IMR-90 (cell line): ENCODE results near the gene RHPN2. TPM values are rescaled to one million over a fixed set of nuclear protein-coding genes. Genes with fewer than 3 reads are reported as not detected.

Experiments used
- ATAC-seq: fragments of 200-7000 bp; cut with Tn5 transposase; 2 replicates; pipeline ENCODE4 v1.9.1; 2020; ENCODE audit warnings: low read depth, mild to moderate bottlenecking, moderate library complexity
- BruUV-seq: library from RNA; stranded (reverse); fragments of 400-500 nt; replicated peaks from 2 replicates; lab custom pipeline; 2021; lab: Mats Ljungman, UMichigan
- CTCF ChIA-PET: fragments of 300-600 bp; formaldehyde crosslinking; extraction: SDS; loops from one replicate; lab custom pipeline; 2021; ENCODE audit warnings: antibody characterized with exemption; lab: Yijun Ruan, JAX
- POLR2A ChIA-PET: fragments of 300-600 bp; sonication (Branson Sonifier 250); formaldehyde crosslinking; loops from one replicate; lab custom pipeline; 2022; ENCODE audit warnings: antibody characterized with exemption; ENCODE audit not compliant: unreplicated experiment; lab: Charles Lee
- DNase-seq: peaks from one replicate; pipeline ENCODE4 v3.0.0; 2013
- H2AFZ ChIP-seq: replicated peaks from 2 replicates; pipeline ENCODE3; 2013; ENCODE audit warnings: low read length, mild to moderate bottlenecking; ENCODE audit not compliant: poor library complexity
- H2AK5ac ChIP-seq: 2 replicates; pipeline ENCODE4 v1.6.1; 2013; ENCODE audit warnings: low read depth, low read length, inconsistent platforms
- H2AK9ac ChIP-seq: replicated peaks from 2 replicates; pipeline ENCODE3; 2013; ENCODE audit warnings: mild to moderate bottlenecking, low read depth, low read length, moderate library complexity; ENCODE audit not compliant: poor library complexity
- H2BK120ac ChIP-seq: 2 replicates; pipeline ENCODE4 v1.6.1; 2013; ENCODE audit warnings: low read depth, low read length, inconsistent platforms
- H2BK15ac ChIP-seq: 3 replicates; pipeline ENCODE4 v1.6.1; 2013; ENCODE audit warnings: low read depth, low read length, inconsistent platforms
- H2BK20ac ChIP-seq: 2 replicates; pipeline ENCODE4 v1.6.1; 2013; ENCODE audit warnings: low read depth, mild to moderate bottlenecking, inconsistent platforms, low read length, moderate library complexity
- H2BK5ac ChIP-seq: 2 replicates; pipeline ENCODE4 v1.6.1; 2013; ENCODE audit warnings: mild to moderate bottlenecking, low read depth, low read length, inconsistent platforms; ENCODE audit not compliant: poor library complexity, severe bottlenecking
- H3K14ac ChIP-seq: replicated peaks from 2 replicates; pipeline ENCODE4 v1.6.1; 2013; ENCODE audit warnings: low read depth, low read length, inconsistent platforms
- H3K18ac ChIP-seq: 2 replicates; pipeline ENCODE4 v1.6.1; 2013; ENCODE audit warnings: low read depth, low read length, control low read depth
- H3K23ac ChIP-seq: 2 replicates; pipeline ENCODE4 v1.6.1; 2013; ENCODE audit warnings: low read depth, low read length, inconsistent platforms
- H3K27ac ChIP-seq: 2 replicates; pipeline ENCODE4 v1.5.1; 2013; ENCODE audit warnings: mild to moderate bottlenecking, control low read depth, low read length; ENCODE audit not compliant: insufficient read depth
- H3K27me3 ChIP-seq: 2 replicates; pipeline ENCODE4 v1.6.1; 2013; ENCODE audit warnings: low read length; ENCODE audit not compliant: control insufficient read depth, insufficient read depth
- H3K36me3 ChIP-seq: 2 replicates; pipeline ENCODE4 v1.6.1; 2013; ENCODE audit warnings: low read length, mixed read lengths; ENCODE audit not compliant: control insufficient read depth, insufficient read depth
- H3K4ac ChIP-seq: 2 replicates; pipeline ENCODE4 v1.6.1; 2013; ENCODE audit warnings: low read depth, low read length, inconsistent platforms
- H3K4me1 ChIP-seq: 2 replicates; pipeline ENCODE4 v1.6.1; 2013; ENCODE audit warnings: low read length, mixed read lengths; ENCODE audit not compliant: control insufficient read depth, insufficient read depth
- H3K4me2 ChIP-seq: 2 replicates; pipeline ENCODE4 v1.6.1; 2013; ENCODE audit warnings: low read depth, mild to moderate bottlenecking, control low read depth, low read length, moderate library complexity
- H3K4me3 ChIP-seq: 2 replicates; pipeline ENCODE4 v1.5.1; 2013; ENCODE audit warnings: low read depth, mild to moderate bottlenecking, control low read depth, low read length, moderate library complexity; ENCODE audit not compliant: insufficient read depth
- H3K56ac ChIP-seq: 2 replicates; pipeline ENCODE4 v1.6.1; 2013; ENCODE audit warnings: low read length, inconsistent platforms; ENCODE audit not compliant: insufficient read depth; ENCODE audit errors: extremely low read depth
- H3K79me1 ChIP-seq, 2 experiments: 2 replicates each; pipeline ENCODE4 v1.6.1; 2013; ENCODE audit warnings: low read length in 2 of 2, inconsistent platforms in 1 of 2, low read depth in 1 of 2
- H3K9ac ChIP-seq: 2 replicates; pipeline ENCODE4 v1.6.1; 2013; ENCODE audit warnings: low read depth, low read length, control low read depth
- H3K9me1 ChIP-seq: 2 replicates; pipeline ENCODE4 v1.6.1; 2013; ENCODE audit warnings: low read length, inconsistent platforms; ENCODE audit not compliant: insufficient read depth
- H3K9me3 ChIP-seq: 2 replicates; pipeline ENCODE4 v1.6.1; 2013; ENCODE audit warnings: low read length; ENCODE audit not compliant: control insufficient read depth, insufficient read depth
- H4K20me1 ChIP-seq: 2 replicates; pipeline ENCODE4 v1.6.1; 2013; ENCODE audit warnings: low read length, inconsistent platforms; ENCODE audit not compliant: insufficient read depth
- H4K5ac ChIP-seq: 2 replicates; pipeline ENCODE4 v1.6.1; 2013; ENCODE audit warnings: mild to moderate bottlenecking, low read depth, low read length, control low read depth
- H4K8ac ChIP-seq, 2 experiments: 2 replicates each; pipeline ENCODE4 v1.6.1; 2013; ENCODE audit warnings: low read depth in 2 of 2, low read length in 2 of 2, control low read depth in 1 of 2, inconsistent platforms in 1 of 2
- H4K91ac ChIP-seq: 2 replicates; pipeline ENCODE4 v1.6.1; 2013; ENCODE audit warnings: low read depth, low read length, inconsistent platforms; ENCODE audit not compliant: insufficient read depth
- BHLHE40 ChIP-seq: fragments of 150-350 bp; IDR thresholded peaks from 2 replicates; pipeline ENCODE4 v1.6.1; 2016; ENCODE audit warnings: mild to moderate bottlenecking, low read depth, low read length
- CEBPB ChIP-seq: IDR thresholded peaks from 2 replicates; pipeline ENCODE4 v1.6.1; 2012; ENCODE audit warnings: low read depth, low read length, improper control_type of control experiment
- CHD1 ChIP-seq: IDR thresholded peaks from 2 replicates; pipeline ENCODE4 v1.6.1; 2012; ENCODE audit warnings: low read depth, low read length, improper control_type of control experiment
- FOS ChIP-seq: fragments of 150-350 bp; IDR thresholded peaks from 2 replicates; pipeline ENCODE4 v1.6.1; 2016; ENCODE audit warnings: low read depth, low read length
- MAFK ChIP-seq: IDR thresholded peaks from 2 replicates; pipeline ENCODE4 v1.6.1; 2012; ENCODE audit warnings: low read depth, low read length, improper control_type of control experiment
- MAZ ChIP-seq: IDR thresholded peaks from 2 replicates; pipeline ENCODE4 v1.6.1; 2012; ENCODE audit warnings: low read depth, mild to moderate bottlenecking, low read length, improper control_type of control experiment, moderate library complexity, borderline replicate concordance
- MXI1 ChIP-seq: IDR thresholded peaks from 2 replicates; pipeline ENCODE4 v1.6.1; 2012; ENCODE audit warnings: low read depth, mild to moderate bottlenecking, low read length, moderate library complexity, borderline replicate concordance
- NFE2L2 ChIP-seq: fragments of 150-350 bp; IDR thresholded peaks from 2 replicates; pipeline ENCODE4 v1.6.1; 2016; ENCODE audit warnings: low read depth, mild to moderate bottlenecking, low read length
- POLR2A ChIP-seq: IDR thresholded peaks from 2 replicates; pipeline ENCODE4 v1.6.1; 2012; ENCODE audit warnings: mild to moderate bottlenecking, low read depth, low read length
- RAD21 ChIP-seq: IDR thresholded peaks from 2 replicates; pipeline ENCODE4 v1.6.1; 2012; ENCODE audit warnings: low read length, improper control_type of control experiment
- RCOR1 ChIP-seq: IDR thresholded peaks from 2 replicates; pipeline ENCODE4 v1.6.1; 2012; ENCODE audit warnings: mild to moderate bottlenecking, low read length, improper control_type of control experiment; ENCODE audit not compliant: insufficient replicate concordance
- RFX5 ChIP-seq: IDR thresholded peaks from 2 replicates; pipeline ENCODE4 v1.8.0; 2012; ENCODE audit warnings: low read depth, mild to moderate bottlenecking, low read length, moderate library complexity
- SMC3 ChIP-seq: fragments of 150-350 bp; IDR thresholded peaks from 2 replicates; pipeline ENCODE4 v1.6.1; 2016; ENCODE audit warnings: low read depth, mild to moderate bottlenecking, antibody characterized with exemption, low read length, moderate library complexity
- WGBS, 2 experiments: methylation state at CpG; one replicate each; pipeline versions ENCODE4 v1.1.5 to v1.1.7; 2013; ENCODE audit warnings: missing lambda C conversion rate in 2 of 2; ENCODE audit not compliant: insufficient read length in 1 of 2; ENCODE audit errors: extremely low coverage in 2 of 2; 5-methylcytosine and 5-hydroxymethylcytosine counted together
- dilution Hi-C: fragments of 300-500 bp; cut with HindIII; formaldehyde crosslinking; loops from one replicate; pipeline ENCODE4 v1.14.3; 2018; ENCODE audit warnings: low sequenced_read_pairs; ENCODE audit not compliant: unreplicated experiment
- in situ Hi-C: fragments of 300-500 bp; cut with MboI; formaldehyde crosslinking; loops from 3 replicates; pipeline ENCODE4 v1.14.3; 2019; ENCODE audit warnings: low sequenced_read_pairs, inconsistent platforms, mixed read lengths
- intact Hi-C: fragments of 100-400 bp; cut with micrococcal nuclease; formaldehyde crosslinking; loops from 2 replicates; pipeline ENCODE4 v1.10.0; 2022
- polyA plus RNA-seq, 3 experiments: library from polyadenylated mRNA; depleted of rRNA; stranded (reverse); fragments of >200 nt; gene quantifications; 2 replicates each; pipeline ENCODE4 v1.2.3, GENCODE V29; 2012; ENCODE audit warnings: low replicate concordance in 1 of 3
- total RNA-seq: library from RNA; depleted of rRNA; stranded (reverse); fragments of >200 nt; gene quantifications from 2 replicates; pipeline ENCODE4 v1.2.3, GENCODE V29; 2012
- TF ChIP-seq, protein P1 (sequence below): fragments of 150-350 bp; IDR thresholded peaks from 2 replicates; pipeline ENCODE4 v1.6.1; 2017; ENCODE audit warnings: mild to moderate bottlenecking, antibody characterized with exemption, low read length, low read depth
- TF ChIP-seq, protein P2 (sequence below): conservative IDR thresholded peaks from 2 replicates; pipeline ENCODE4 v1.5.1; 2012; ENCODE audit warnings: mild to moderate bottlenecking, low read depth, low read length, improper control_type of control experiment
- TF ChIP-seq, protein P3 (sequence below): fragments of 150-350 bp; IDR thresholded peaks from 2 replicates; pipeline ENCODE4 v1.6.1; 2016; ENCODE audit warnings: low read depth, mild to moderate bottlenecking, low read length, moderate library complexity, borderline replicate concordance

Gene RHPN2
- total and polyA plus RNA-seq, 2 of the 4 experiments (the other 2 are of a cell fraction) = 2.3 to 4.0 TPM

DNA sequence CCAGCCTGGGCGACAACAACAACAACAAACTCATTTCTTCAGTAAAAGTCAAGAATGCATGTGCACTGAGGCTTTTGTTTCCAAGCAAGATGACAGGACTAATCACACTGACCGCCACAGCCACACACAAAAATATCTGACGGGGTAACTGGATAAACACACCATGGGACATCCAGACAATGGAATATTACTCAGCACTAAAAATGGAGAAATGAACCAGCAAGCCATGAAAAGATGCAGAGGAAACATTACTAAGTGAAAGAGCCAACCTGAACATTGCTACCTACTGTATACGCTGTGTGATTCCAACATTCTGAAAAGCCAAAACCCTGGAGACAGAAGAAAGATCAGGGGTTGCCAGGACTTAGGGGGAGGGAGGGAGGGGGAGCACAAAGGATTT, 56.0 kb downstream of the RHPN2 start:
- Histone ChIP-seq H3K9me1 (no peaks in the 10 kb centered on the region), H2AK9ac (no peak overlapping the region), H4K8ac (no peak overlapping the region), H3K4me1 (no peaks in the 10 kb centered on the region), H4K5ac (no peak overlapping the region), H4K91ac (no peak overlapping the region), H2AFZ (no peak overlapping the region), H3K4me2 (no peak overlapping the region), H3K27ac (no peak overlapping the region), H4K20me1 (no peaks in the 10 kb centered on the region), H2AK5ac (no peak overlapping the region), H3K14ac (no peak overlapping the region), H2BK120ac (no peak overlapping the region), H3K18ac (no peak overlapping the region), H3K79me1 (no peaks in the 10 kb centered on the region), H3K4me3 (no peak overlapping the region), H3K27me3 (no peaks in the 10 kb centered on the region), H2BK15ac (no peak overlapping the region), H3K9me3 (no peaks in the 10 kb centered on the region), H2BK20ac (no peak overlapping the region), H2BK5ac (no peak overlapping the region), H3K4ac (no peak overlapping the region), H3K9ac (no peak overlapping the region), H3K23ac (no peak overlapping the region), H3K56ac (no peak overlapping the region), H3K36me3 (peaks cover 8% of the 10 kb centered on the region)
- BruUV-seq = no TSS peak
- DNase-seq (no peak), ATAC-seq (no peak)
- TF ChIP-seq NFE2L2 (no peak), RAD21 (no peak), RFX5 (no peak), BHLHE40 (no peak), SMC3 (no peak), MAZ (no peak), POLR2A (no peak), MXI1 (no peak), FOS (no peak), CHD1 (no peak), CEBPB (no peak), RCOR1 (no peak), MAFK (no peak)
- TF ChIP-seq, protein P1, sequence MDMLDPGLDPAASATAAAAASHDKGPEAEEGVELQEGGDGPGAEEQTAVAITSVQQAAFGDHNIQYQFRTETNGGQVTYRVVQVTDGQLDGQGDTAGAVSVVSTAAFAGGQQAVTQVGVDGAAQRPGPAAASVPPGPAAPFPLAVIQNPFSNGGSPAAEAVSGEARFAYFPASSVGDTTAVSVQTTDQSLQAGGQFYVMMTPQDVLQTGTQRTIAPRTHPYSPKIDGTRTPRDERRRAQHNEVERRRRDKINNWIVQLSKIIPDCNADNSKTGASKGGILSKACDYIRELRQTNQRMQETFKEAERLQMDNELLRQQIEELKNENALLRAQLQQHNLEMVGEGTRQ = no peak
- TF ChIP-seq, protein P2, sequence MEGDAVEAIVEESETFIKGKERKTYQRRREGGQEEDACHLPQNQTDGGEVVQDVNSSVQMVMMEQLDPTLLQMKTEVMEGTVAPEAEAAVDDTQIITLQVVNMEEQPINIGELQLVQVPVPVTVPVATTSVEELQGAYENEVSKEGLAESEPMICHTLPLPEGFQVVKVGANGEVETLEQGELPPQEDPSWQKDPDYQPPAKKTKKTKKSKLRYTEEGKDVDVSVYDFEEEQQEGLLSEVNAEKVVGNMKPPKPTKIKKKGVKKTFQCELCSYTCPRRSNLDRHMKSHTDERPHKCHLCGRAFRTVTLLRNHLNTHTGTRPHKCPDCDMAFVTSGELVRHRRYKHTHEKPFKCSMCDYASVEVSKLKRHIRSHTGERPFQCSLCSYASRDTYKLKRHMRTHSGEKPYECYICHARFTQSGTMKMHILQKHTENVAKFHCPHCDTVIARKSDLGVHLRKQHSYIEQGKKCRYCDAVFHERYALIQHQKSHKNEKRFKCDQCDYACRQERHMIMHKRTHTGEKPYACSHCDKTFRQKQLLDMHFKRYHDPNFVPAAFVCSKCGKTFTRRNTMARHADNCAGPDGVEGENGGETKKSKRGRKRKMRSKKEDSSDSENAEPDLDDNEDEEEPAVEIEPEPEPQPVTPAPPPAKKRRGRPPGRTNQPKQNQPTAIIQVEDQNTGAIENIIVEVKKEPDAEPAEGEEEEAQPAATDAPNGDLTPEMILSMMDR = no peak
- TF ChIP-seq, protein P3, sequence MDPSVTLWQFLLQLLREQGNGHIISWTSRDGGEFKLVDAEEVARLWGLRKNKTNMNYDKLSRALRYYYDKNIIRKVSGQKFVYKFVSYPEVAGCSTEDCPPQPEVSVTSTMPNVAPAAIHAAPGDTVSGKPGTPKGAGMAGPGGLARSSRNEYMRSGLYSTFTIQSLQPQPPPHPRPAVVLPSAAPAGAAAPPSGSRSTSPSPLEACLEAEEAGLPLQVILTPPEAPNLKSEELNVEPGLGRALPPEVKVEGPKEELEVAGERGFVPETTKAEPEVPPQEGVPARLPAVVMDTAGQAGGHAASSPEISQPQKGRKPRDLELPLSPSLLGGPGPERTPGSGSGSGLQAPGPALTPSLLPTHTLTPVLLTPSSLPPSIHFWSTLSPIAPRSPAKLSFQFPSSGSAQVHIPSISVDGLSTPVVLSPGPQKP = no peak
- CTCF ChIA-PET = no interaction called here
- POLR2A ChIA-PET = no interaction called here
- intact Hi-C loops (no loop called here), in situ Hi-C loops (no loop called here), dilution Hi-C loops (no loop called here)
- 100% methylated on average over 1 of the region's 4 CpGs; no CpG with 5 or more reads in 1 of the 2 experiments for WGBS, 2 experiments
